22Rv1 (cell line): Measurements from ENCODE around the gene SHANK1.
"Not testable (repeated sequence)": the region's sequence is repeated elsewhere in the genome, so short reads cannot be mapped to it uniquely, and the experiment has no call there.

Experiments
- H3K27ac ChIP-seq: fragments of 450-650 bp; 2 replicates; pipeline ENCODE4 v1.5.1; 2017
- ZFX ChIP-seq: fragments of 450-650 bp; IDR thresholded peaks from 2 replicates; pipeline ENCODE4 v1.6.1; 2017; ENCODE audit warnings: antibody characterized with exemption, borderline replicate concordance
- TF ChIP-seq, protein P1 (sequence below): fragments of 450-650 bp; IDR thresholded peaks from 2 replicates; pipeline ENCODE4 v1.5.1; 2017; ENCODE audit warnings: mild to moderate bottlenecking

Gene SHANK1

DNA sequence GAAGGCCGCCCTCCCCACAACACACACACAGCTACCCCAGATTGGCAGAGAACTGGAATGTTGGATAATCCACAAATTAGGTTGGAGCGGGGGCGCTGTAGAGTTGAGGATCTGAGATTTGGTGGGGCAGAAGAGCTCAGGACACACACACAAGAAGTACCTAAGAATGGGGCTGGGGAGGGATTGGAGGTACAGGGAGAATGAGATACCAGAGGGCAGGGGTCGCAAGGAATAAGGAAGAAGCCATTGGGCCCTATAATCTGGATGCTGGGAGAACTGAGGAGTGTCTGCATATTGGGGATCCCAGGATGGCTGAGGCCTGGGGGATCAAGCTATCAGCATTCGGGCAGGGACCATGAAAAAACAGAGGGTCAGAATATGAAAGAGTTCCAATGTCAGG, 91.5 kb downstream of the SHANK1 start:
- TF ChIP-seq, protein P1, sequence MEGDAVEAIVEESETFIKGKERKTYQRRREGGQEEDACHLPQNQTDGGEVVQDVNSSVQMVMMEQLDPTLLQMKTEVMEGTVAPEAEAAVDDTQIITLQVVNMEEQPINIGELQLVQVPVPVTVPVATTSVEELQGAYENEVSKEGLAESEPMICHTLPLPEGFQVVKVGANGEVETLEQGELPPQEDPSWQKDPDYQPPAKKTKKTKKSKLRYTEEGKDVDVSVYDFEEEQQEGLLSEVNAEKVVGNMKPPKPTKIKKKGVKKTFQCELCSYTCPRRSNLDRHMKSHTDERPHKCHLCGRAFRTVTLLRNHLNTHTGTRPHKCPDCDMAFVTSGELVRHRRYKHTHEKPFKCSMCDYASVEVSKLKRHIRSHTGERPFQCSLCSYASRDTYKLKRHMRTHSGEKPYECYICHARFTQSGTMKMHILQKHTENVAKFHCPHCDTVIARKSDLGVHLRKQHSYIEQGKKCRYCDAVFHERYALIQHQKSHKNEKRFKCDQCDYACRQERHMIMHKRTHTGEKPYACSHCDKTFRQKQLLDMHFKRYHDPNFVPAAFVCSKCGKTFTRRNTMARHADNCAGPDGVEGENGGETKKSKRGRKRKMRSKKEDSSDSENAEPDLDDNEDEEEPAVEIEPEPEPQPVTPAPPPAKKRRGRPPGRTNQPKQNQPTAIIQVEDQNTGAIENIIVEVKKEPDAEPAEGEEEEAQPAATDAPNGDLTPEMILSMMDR = no peak
- TF ChIP-seq ZFX = no peak
- no peak overlapping the region for H3K27ac ChIP-seq

DNA sequence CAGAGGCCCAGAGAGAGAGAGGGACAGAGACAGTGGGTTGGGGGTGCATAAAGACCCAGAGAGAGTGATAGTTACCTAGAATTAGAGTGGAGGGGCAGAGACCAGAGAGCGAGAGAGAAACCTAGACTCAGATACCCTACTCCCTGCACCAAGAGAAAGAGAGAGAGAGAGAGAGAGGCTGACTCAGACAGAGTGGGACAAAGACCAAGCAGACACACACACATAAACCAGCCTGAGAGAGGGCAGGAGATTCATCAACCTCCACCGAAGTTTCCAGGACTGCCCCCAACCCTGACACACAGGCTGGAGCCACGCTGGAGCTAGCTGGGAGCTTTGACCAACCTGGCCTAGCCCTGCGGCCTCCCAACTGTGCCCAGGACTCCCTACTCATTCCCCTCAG, 92.8 kb downstream of the SHANK1 start:
- no peak overlapping the region for H3K27ac ChIP-seq
- TF ChIP-seq, protein P1 = no peak
- TF ChIP-seq ZFX = no peak

DNA sequence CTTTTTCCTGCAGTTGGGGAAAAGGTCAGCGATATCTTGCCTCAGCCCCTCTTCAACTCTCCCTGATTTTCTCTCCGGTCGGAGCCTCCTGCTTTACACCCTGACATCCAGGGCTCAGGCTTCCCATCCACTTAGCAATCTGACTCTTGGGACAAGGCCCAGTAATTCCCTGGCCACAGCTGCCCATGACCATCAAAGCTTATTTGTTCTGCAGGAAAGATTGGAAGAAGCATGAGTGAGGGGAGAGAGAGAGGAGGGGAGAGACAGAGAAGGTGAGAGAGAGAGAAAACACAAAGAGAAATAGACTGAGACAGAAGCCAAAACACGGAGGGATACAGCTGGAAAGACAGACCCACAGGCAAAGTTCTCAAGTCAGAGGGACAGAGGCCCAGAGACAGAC, 93.6 kb downstream of the SHANK1 start:
- no peak for TF ChIP-seq ZFX
- TF ChIP-seq, protein P1 = no peak
- no peak overlapping the region for H3K27ac ChIP-seq

DNA sequence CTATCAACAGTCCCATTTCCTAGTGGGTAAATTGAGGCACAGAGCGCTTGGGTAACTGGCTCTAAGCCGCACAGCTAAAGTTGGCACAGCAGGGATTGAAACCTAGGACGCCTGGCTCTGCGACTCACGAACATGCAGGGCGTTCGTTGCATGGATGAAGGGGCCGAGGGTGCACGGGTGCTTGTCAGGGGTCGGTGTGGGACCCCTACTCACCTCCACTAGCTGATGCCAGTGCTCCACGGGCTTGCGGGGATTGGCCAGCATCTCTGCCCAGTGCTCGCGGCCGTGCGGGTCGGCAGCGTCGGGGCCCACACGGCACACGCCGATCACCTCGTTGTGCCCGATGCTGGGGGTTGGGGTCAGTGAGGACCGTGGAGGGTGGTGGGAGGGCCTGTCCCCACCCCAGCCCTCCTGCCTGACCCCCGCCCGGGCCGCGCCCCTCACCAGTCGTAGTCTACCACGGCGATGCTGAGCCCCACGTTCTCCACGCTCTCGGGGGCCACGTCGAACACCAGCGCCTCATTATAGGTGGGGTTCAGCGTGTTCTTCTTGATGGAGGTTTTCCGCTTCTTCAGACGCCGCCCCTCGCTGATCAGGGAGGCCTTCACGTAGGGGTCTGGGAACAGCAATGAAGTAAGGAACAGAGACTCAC, 94.5 kb downstream of the SHANK1 start:
- TF ChIP-seq, protein P1 = no peak
- no peak for TF ChIP-seq ZFX
- H3K27ac ChIP-seq = no peak overlapping the region

DNA sequence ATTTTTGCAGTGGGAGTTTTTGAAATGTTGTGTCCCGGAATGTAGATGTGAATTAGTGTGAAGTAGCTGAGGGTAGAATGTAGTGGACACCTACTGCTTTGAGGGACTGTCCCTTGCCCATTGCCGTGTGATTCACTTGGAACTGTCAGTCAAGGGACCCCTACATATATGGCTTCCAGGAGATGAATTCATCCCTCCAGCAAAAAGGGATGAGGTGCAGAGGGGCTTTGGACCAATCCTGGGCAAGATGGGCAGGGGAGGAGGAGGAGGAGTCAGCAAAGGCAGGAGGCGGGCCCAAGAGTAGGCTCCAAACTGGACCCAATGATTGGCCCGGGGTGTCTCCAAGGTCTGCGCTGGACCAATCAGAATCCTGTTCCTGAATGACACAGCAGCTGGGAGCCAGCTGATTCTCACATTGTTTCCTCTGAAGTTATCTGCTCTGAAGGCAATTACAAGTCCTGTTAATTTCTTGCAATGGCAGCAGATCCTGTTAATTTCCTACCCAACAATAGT, 99.2 kb downstream of the SHANK1 start:
- not testable (repeated sequence) for H3K27ac ChIP-seq

DNA sequence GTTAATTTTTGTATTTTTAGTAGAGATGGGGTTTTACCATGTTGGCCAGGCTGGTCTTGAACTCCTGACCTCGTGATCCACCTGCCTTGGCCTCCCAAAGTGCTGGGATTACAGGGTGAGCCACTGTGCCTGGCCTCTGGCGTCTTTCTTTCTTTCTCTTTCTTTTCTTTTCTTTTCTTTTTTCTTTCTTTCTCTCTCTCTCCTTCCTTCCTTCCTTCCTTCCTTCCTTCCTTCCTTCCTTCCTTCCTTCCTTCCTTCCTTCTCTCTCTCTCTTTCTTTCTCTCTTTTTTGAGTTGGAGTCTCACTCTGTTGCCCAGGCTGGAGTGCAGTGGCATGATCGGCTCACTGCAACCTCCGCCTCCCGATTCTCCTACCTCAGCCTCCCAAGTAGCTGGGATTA, 100.4 kb downstream of the SHANK1 start:
- not testable (repeated sequence) for H3K27ac ChIP-seq

DNA sequence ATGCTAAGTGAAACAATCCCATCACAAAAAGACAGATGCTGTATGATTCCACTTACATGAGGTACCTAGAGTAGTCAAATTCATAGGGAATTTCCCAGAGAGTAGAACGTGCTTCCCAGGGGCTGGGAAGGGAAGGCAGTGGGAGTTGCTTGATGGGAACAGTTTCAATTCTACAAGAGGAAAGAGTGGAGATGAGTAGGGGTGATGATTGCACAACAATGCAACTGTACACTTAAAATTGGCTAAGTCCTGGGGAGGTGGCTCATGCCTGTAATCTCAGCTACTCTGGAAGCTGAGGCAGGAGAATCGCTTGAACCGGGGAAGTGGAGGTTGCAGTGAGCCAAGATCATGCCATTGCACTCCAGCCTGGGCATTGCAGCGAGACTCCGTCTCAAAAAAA, 101.2 kb downstream of the SHANK1 start:
- not testable (repeated sequence) for H3K27ac ChIP-seq

DNA sequence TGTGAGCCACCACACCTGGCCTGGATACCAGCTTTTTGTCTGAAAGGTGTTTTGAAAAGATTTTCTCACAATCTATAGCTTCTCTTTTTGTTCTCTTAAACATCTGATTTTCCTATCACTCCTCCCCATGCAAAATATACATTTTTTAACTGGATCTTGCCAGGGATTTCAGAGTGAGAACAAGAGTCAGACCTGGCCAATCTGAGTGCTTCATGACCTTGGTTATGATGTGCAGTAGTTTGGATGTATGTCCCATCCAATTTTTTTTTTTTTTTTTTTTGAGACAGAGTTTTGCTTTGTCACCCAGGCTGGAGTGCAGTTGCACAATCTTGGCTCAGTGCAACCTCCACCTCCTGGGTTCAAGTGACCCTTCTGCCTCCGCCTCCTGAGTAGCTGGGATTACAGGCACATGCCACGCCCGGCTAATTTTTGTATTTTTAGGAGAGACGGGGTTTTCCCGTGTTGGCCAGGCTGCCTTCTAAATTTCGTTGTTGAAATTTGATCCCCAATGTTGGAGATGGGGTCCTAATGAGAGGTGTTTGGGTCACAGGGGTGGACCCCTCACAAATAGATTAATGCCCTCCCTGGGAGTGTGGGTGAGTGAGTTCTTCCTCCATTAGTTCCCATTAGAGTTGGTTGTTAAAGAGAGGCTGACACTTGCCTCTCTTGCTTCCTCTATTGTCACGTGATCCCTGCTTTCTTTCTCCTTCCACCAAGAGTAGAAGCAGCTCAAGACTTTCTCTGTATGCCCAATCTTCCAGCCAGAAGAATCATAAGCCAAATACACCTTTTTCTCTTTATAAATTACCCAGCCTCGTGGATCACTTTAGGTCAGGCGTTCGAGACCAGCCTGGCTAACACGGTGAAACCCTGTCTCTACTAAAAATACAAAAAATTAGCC, 106.8 kb downstream of the SHANK1 start:
- not testable (repeated sequence) for H3K27ac ChIP-seq
